ENCODE data around the gene NOXRED1. TPM values are rescaled to one million over a fixed set of nuclear protein-coding genes. Genes with fewer than 3 reads are reported as not detected.
"Not testable (repeated sequence)": the region's sequence is repeated elsewhere in the genome, so short reads cannot be mapped to it uniquely, and the experiment has no call there.

NOXRED1 gene
- total and polyA plus RNA-seq, 4 donors, result 0.23 to 0.94 (median 0.36) TPM

DNA sequence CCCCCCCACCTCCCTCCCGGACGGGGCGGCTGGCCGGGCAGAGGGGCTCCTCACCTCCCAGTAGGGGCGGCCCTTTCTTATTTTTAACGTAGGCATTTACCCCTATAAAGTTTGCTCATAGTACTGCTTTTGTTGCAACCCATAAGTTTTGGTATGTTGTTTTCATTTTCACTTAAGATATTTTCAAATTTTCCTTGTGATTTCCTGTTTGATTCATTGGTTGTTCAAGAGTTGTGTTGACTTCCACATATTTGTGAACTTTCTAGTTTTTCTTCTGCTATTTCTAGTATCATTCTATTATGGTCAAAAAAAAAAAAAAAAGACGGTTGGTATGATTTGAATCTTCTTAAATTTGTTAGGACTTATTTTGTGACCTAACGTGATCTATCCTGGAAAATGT, 6.5 kb downstream of the NOXRED1 start:
- peaks cover 0 to 4% (median 0%) of the 10 kb centered on the region in 4 donors for H3K36me3 ChIP-seq (ENCODE audit: control insufficient read depth in 4 of 4, insufficient read depth in 4 of 4, low read length in 4 of 4)
- H3K9ac ChIP-seq (ENCODE audit: insufficient read depth in 1 of 2, low read length in 2 of 2), result no peak overlapping the region
- H3K4me1 ChIP-seq (ENCODE audit: control insufficient read depth in 5 of 5, insufficient read depth in 5 of 5, low read length in 5 of 5), result no peaks in the 10 kb centered on the region
- WGBS, 2 donors, result 89 to 90% methylated on average over 4 to 8 of the region's 8 CpGs
- H3K9me3 ChIP-seq (ENCODE audit: control insufficient read depth in 4 of 4, insufficient read depth in 3 of 4, low read length in 3 of 4), result peaks cover 0 to 11% (median 4%) of the 10 kb centered on the region in 4 donors
- no peak overlapping the region for H3K4me3 ChIP-seq
- no peaks in the 10 kb centered on the region for H3K27me3 ChIP-seq (ENCODE audit: control insufficient read depth in 3 of 3, insufficient read depth in 3 of 3, low read length in 2 of 3)
- ATAC-seq (ENCODE audit: insufficient read depth, low FRiP score) (no peak), DNase-seq (no peak)
- TF ChIP-seq, protein P1, sequence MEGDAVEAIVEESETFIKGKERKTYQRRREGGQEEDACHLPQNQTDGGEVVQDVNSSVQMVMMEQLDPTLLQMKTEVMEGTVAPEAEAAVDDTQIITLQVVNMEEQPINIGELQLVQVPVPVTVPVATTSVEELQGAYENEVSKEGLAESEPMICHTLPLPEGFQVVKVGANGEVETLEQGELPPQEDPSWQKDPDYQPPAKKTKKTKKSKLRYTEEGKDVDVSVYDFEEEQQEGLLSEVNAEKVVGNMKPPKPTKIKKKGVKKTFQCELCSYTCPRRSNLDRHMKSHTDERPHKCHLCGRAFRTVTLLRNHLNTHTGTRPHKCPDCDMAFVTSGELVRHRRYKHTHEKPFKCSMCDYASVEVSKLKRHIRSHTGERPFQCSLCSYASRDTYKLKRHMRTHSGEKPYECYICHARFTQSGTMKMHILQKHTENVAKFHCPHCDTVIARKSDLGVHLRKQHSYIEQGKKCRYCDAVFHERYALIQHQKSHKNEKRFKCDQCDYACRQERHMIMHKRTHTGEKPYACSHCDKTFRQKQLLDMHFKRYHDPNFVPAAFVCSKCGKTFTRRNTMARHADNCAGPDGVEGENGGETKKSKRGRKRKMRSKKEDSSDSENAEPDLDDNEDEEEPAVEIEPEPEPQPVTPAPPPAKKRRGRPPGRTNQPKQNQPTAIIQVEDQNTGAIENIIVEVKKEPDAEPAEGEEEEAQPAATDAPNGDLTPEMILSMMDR (IDR thresholded peaks at IDR 0.05; ENCODE audit: control extremely low read depth, extremely low read depth), result no peak
- no peak overlapping the region for H3K27ac ChIP-seq (ENCODE audit: low read depth in 1 of 2, low read length in 1 of 2)

DNA sequence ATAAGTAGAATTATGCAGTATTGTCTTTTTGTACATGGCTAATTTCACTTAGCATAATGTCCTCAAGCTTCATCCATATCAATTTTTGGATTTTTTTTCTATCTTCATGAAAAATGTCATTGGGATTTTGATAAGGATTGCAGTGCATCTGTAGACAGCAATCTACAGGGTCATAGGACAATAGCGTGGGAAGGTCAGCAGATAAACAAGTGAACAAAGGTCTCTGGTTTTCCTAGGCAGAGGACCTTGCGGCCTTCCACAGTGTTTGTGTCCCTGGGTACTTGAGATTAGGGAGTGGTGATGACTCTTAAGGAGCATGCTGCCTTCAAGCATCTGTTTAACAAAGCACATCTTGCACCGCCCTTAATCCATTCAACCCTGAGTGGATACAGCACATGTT, 7.2 kb downstream of the NOXRED1 start:
- H3K27me3 ChIP-seq (ENCODE audit: control insufficient read depth in 3 of 3, insufficient read depth in 3 of 3, low read length in 2 of 3); DNase-seq; H3K27ac ChIP-seq (ENCODE audit: low read depth in 1 of 2, low read length in 1 of 2); H3K4me3 ChIP-seq; H3K9ac ChIP-seq (ENCODE audit: insufficient read depth in 1 of 2, low read length in 2 of 2); ATAC-seq (ENCODE audit: insufficient read depth, low FRiP score); H3K4me1 ChIP-seq (ENCODE audit: control insufficient read depth in 5 of 5, insufficient read depth in 5 of 5, low read length in 5 of 5); H3K36me3 ChIP-seq (ENCODE audit: control insufficient read depth in 4 of 4, insufficient read depth in 4 of 4, low read length in 4 of 4): not testable (repeated sequence)
- H3K9me3 ChIP-seq (ENCODE audit: control insufficient read depth in 4 of 4, insufficient read depth in 3 of 4, low read length in 3 of 4), result peaks cover 0 to 11% (median 4%) of the 10 kb centered on the region in 4 donors
- WGBS, 2 donors, result 90% methylated on average over 2 of the region's 3 CpGs

DNA sequence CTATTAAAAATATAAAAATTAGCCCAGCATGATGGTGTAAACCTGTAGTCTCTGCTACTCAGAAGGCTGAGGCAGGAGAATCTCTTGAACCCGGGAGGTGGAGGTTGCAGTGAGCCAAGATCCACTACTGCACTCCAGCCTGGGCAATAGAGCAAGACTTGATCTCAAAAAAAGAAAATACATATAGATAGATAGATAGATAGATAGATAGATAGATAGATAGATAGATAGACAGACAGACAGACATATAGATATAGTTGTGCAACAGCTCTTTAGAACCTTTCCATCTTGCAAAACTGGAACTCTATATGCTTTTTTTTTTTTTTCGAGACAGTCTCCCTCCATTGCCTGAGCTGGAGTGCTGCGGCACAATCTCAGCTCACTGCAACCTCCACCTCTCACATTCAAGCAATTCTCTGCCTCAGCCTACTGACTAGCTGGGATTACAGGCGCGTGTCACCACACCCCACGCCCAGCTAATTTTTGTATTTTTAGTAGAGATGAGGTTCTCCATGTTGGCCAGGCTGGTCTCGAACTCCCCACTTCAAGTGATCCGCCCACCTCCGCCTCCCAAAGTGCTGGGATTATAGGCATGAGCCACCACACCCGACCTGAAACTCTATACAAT, 7.8 kb downstream of the NOXRED1 start:
- not testable (repeated sequence) for H3K9me3 ChIP-seq (ENCODE audit: control insufficient read depth in 4 of 4, insufficient read depth in 3 of 4, low read length in 3 of 4); H3K27ac ChIP-seq (ENCODE audit: low read depth in 1 of 2, low read length in 1 of 2)

DNA sequence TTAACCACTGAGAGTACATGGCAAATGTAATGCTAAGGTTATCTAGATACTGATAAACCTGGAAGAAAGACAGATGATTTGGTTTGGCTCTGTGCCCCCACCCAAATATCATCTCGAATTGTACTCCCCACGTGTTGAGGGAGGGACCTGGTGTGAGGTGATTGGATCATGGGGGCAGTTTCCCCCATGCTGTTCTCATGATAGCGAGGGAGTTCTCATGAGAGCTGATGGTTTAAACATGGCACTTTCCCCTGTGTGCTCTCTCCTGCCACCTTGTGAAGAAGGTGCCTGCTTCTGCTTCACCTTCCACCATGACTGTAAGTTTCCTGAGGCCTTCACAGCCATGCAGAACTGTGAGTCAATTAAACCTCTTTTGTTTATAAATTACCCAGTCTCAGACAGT, 14.2 kb downstream of the NOXRED1 start:
- TF ChIP-seq, protein P1 (IDR thresholded peaks at IDR 0.05; ENCODE audit: control extremely low read depth, extremely low read depth), result no peak
- Histone ChIP-seq H3K36me3 (ENCODE audit: control insufficient read depth in 4 of 4, insufficient read depth in 4 of 4, low read length in 4 of 4) (no peaks in the 10 kb centered on the region), H3K27me3 (ENCODE audit: control insufficient read depth in 3 of 3, insufficient read depth in 3 of 3, low read length in 2 of 3) (no peaks in the 10 kb centered on the region), H3K27ac (ENCODE audit: low read depth in 1 of 2, low read length in 1 of 2) (no peak overlapping the region), H3K4me3 (no peak overlapping the region), H3K4me1 (ENCODE audit: control insufficient read depth in 5 of 5, insufficient read depth in 5 of 5, low read length in 5 of 5) (no peaks in the 10 kb centered on the region), H3K9ac (ENCODE audit: insufficient read depth in 1 of 2, low read length in 2 of 2) (no peak overlapping the region), H3K9me3 (ENCODE audit: control insufficient read depth in 4 of 4, insufficient read depth in 3 of 4, low read length in 3 of 4) (no peaks in the 10 kb centered on the region)
- DNase-seq (no peak), ATAC-seq (ENCODE audit: insufficient read depth, low FRiP score) (no peak)
- 55 to 63% methylated on average over 3 of the region's 3 CpGs for WGBS, 2 donors

More for the DNA sequence above, 7.8 kb downstream of the NOXRED1 start:
- 95% methylated on average over 10 of the region's 10 CpGs for WGBS, 2 donors
- not testable (repeated sequence) for ATAC-seq (ENCODE audit: insufficient read depth, low FRiP score); H3K4me1 ChIP-seq (ENCODE audit: control insufficient read depth in 5 of 5, insufficient read depth in 5 of 5, low read length in 5 of 5); H3K36me3 ChIP-seq (ENCODE audit: control insufficient read depth in 4 of 4, insufficient read depth in 4 of 4, low read length in 4 of 4); H3K27me3 ChIP-seq (ENCODE audit: control insufficient read depth in 3 of 3, insufficient read depth in 3 of 3, low read length in 2 of 3); H3K4me3 ChIP-seq; H3K9ac ChIP-seq (ENCODE audit: insufficient read depth in 1 of 2, low read length in 2 of 2); DNase-seq
